Body of pancreas (tissue), 4 donors: ENCODE data around the gene AXL.

Source experiments
- CTCF ChIP-seq, 7 experiments: fragments of 450-650 bp in 4 of 7; fragments of 200-600 bp in 3 of 7; sonication (generic) in 3 of 7; IDR thresholded peaks; one replicate each; pipeline ENCODE4 v1.5.1; 2016 to 2019; ENCODE audit warnings: antibody characterized with exemption in 7 of 7
- POLR2A ChIP-seq, 3 donors: fragments of 450-650 bp; IDR thresholded peaks; one replicate each; pipeline ENCODE4 v1.6.1; 2016; ENCODE audit warnings: antibody characterized with exemption in 3 of 3, mild to moderate bottlenecking in 2 of 3

GRCh38 chr19:41309180-41310032 lies 90.4 kb downstream of the AXL start:
- TF ChIP-seq CTCF (IDR thresholded peaks at IDR 0.05), result no peak
- no peak for TF ChIP-seq POLR2A (IDR thresholded peaks at IDR 0.05)
